ENCODE measurements around the gene DDIAS.
A peak's percentile ranks its signal among the peaks of the same experiment; 100 is the strongest.
"Not testable (repeated sequence)": the region's sequence is repeated elsewhere in the genome, so short reads cannot be mapped to it uniquely, and the experiment has no call there.

DDIAS gene

DNA sequence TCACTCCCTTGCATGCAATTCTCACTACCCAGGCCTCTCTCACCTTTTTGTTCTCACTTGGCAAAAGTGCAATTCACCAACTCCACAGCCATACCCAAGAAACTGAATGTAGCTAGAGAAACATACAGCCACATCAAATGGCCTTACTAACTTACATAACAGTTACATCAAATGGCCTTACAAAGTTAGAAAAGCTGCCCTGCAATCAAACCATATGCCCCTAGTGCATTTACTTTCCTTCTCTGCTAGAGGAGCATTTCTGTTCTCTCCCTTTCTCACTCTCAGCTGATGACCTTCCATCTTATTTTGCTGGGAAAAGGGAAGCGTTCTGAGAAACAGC is 11.6 kb upstream of the DDIAS start:
- no peak for DNase-seq (ENCODE audit: extremely low read depth in 1 of 2, low read depth in 1 of 2)

DNA sequence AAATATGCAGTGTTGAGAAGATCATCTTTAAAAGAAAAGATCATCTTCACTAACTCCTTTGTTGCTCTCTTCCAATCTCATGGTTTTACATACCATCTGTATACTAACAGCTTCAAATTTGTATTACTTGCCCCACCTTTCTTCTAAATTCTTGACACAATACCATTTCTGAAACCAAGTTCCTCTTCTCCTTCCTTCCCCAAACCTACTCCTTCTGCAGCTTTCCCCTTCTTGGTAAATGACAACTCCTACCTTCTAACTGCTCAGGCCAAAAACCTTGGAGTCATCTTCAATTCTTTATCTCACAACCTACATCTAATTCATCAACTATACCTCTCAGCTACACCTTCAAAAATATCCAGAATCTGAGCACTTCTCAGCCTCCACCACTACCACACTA is 10.6 kb upstream of the DDIAS start:
- no peak for DNase-seq (ENCODE audit: extremely low read depth in 1 of 2, low read depth in 1 of 2)

- no peak for DNase-seq (ENCODE audit: extremely low read depth in 1 of 2, low read depth in 1 of 2)
Measured at GRCh38 chr11:82892611-82893169, 8.8 kb upstream of the DDIAS start.

DNA sequence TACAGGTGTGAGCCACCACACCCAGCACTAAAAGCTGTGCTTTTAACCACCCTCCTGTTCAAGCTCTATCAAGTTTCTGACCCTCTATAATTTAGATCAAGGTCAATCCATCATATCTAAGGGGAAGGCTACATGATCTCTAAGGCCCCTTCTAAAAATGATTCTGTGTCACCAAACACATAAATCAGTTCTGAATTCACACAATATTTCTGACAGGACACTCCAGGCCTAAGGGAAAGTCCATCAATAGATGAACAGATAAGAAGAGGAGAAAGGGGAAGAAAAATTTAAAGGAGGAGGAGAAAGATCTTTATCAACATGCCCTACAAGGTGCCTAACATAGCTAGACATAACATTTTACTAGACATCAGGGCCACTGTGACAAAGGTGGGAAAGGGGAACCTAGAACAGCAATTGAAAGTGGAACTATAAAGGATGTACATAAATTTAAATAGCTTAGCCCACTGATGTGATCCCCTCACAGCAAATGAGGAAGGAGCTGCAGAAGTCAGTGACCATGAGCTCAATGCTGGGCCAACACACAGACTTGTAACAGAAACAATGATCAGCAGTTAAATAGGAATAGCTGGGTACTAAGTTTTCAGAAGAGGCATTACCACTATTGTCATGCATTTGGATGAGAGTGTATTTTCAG is 6.0 kb upstream of the DDIAS start:
- no peak for DNase-seq (ENCODE audit: extremely low read depth in 1 of 2, low read depth in 1 of 2)

- no peak for DNase-seq (ENCODE audit: extremely low read depth in 1 of 2, low read depth in 1 of 2)
Measured at GRCh38 chr11:82896183-82896582, 5.4 kb upstream of the DDIAS start.

- DNase-seq (ENCODE audit: extremely low read depth in 1 of 2, low read depth in 1 of 2), result no peak
Measured at GRCh38 chr11:82898241-82898640, 3.3 kb upstream of the DDIAS start.

DNA sequence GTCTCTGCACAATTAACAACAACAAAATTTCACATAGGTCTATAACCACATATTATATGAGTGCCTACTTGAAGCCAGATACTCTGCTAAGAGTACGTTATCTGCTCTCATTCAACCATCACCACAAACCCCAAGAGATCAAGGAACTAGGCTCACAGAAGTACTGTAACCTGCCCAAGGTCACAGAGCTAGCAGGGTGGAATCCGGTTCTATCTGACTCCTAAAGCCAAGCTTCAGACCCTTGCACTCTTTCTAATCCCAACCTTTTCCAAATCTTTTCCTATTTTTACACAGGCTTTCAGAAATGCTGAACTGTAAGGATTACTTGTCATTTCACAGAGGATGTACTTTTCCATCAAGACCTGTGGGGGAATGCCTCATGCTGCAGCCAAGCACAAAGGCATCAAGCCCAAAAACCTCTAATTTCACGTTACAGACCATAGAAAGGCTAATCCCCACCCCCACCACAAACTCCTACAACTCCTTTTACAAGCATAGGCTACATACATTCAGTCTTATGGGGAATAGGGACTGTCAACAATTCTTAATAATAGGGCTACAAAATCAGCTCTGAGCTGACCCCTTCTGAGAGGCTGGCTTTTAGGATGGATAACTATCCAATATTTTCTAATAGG is 2.2 kb upstream of the DDIAS start:
- no peak for DNase-seq (ENCODE audit: extremely low read depth in 1 of 2, low read depth in 1 of 2)

- no peak for DNase-seq (ENCODE audit: extremely low read depth in 1 of 2, low read depth in 1 of 2)
Measured at GRCh38 chr11:82899957-82900276, 1.6 kb upstream of the DDIAS start.

DNA sequence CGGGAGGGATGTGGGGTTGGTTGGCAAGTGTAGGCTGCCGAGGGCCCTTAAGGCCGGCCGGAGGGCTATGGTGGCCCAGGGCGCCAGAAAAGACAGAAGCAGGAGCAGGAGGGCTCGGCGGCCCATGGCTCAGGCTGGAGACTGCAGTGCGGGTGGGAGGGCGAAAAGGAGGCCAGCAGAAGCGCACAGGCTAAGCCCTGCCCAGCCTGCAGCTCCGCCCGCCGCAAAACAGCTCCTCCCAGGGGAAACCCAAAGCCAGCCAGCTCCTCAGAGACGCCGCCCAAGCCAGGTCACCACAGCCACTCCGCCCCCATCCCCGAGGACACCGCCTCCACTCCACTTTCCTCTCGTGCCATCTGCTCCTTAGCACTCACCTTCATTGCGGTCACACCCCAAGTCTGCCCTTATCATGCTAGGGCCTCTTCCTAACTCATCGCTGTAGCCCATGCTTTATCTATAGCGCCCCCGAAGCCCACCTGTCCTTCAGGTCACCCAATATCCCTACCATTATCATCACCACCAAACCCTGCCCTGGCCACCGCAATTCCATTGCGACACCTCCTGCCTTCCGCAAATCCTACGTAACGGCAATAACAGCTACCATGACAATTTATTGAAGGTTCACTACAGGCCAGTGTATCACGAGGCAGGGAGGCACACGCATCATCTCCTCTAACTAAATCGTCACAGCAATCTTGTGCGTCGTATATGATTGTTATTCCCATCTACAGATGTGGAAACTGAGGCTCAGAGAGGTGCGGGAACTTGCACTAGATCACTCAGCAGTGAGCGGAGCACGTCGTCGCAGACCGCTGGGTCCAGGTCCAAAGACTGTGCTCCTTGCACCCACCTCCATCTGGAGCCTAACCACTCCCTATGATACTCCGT is 1.0 kb upstream of the DDIAS start, which contains the start of gene PRCP:
TSS of gene PRCP (minus strand) at position 154 of the 888 bp plus-strand sequence. CDS start at position 126, 28 bp downstream.
- DNase-seq (ENCODE audit: extremely low read depth in 1 of 2, low read depth in 1 of 2), result peak; percentile 91 to 94

GRCh38 chr11:82901922-82902485 is 468 bp downstream of the DDIAS start:
- DNase-seq (ENCODE audit: extremely low read depth in 1 of 2, low read depth in 1 of 2), result no peak

GRCh38 chr11:82902880-82903279 is 1.3 kb downstream of the DDIAS start:
- DNase-seq (ENCODE audit: extremely low read depth in 1 of 2, low read depth in 1 of 2), result no peak

DNA sequence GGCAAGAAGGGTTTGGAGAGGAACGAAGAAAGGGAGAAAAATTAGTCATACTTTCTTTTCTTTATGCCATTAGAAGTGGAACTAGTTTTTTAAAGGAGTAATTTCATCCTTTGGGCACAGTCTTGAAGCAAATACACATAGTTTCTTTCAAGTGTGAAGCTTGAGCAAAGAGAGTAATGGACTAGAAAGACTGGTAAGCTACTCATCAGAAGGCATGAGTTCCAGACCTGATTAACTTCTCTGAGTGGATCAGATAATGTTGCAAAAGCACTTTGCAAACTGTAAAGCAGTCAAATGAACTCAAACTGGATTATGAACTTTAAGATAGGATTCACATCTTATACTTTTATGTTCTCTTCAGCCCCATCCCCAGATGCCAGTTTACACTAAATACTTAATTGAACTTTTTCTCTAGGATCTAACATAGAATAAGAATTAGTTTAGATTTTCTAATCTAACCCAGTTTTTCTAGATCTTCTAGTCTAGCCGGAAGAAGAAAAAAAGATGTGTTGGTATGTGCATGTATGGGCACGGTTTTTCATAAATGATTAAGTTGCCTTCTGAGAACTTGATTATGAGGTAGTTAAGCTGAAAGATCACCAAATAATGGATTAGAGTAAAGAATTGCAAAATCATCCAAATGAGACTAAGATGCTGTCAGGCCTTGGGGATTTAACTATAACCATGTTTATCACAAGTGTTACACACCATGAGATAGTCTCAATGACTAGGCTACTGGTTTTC is 2.5 kb downstream of the DDIAS start:
- no peak for DNase-seq (ENCODE audit: extremely low read depth in 1 of 2, low read depth in 1 of 2)

- no peak for DNase-seq (ENCODE audit: extremely low read depth in 1 of 2, low read depth in 1 of 2)
Measured at GRCh38 chr11:82906236-82906635, 4.7 kb downstream of the DDIAS start.

DNA sequence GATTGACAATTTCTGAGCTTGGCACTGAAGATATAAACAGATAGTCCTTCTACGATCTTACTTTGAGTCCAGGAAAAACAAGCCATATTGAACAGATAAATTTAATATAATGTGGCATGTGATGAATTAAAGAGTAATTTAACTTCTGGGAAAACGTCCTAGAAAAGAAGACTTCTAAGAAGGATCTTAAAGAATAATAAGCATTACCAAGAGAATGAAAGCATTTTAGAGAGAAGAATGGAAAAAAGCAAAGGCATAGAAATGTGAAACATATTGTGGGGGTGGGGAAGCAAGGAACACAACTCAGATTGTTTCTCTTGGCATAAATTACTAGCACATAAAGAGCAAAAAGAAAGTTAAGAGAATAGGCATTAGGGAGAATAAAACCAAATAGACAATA is 5.4 kb downstream of the DDIAS start:
- DNase-seq (ENCODE audit: extremely low read depth in 1 of 2, low read depth in 1 of 2), result no peak

- no peak for DNase-seq (ENCODE audit: extremely low read depth in 1 of 2, low read depth in 1 of 2)
Measured at GRCh38 chr11:82907371-82907770, 5.8 kb downstream of the DDIAS start.

DNA sequence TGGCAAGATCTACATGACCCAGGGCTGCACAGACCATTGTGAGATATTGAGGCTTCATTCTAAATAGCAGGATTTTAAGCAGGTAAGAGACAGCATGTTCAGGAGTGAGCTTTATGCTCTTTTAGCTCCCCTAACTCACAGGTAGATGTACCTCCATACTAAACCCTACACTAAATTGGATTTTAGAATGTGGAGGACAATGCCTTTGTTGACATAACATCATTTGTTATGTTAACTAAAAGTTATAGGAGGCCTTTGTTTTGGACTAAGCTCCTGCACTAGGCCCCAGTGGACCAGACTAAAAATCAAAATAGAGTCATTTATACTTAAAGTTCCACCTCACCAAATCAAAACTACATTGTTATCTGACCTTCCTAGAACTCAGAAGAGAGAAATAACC is 6.8 kb downstream of the DDIAS start:
- DNase-seq (ENCODE audit: extremely low read depth in 1 of 2, low read depth in 1 of 2), result no peak

DNA sequence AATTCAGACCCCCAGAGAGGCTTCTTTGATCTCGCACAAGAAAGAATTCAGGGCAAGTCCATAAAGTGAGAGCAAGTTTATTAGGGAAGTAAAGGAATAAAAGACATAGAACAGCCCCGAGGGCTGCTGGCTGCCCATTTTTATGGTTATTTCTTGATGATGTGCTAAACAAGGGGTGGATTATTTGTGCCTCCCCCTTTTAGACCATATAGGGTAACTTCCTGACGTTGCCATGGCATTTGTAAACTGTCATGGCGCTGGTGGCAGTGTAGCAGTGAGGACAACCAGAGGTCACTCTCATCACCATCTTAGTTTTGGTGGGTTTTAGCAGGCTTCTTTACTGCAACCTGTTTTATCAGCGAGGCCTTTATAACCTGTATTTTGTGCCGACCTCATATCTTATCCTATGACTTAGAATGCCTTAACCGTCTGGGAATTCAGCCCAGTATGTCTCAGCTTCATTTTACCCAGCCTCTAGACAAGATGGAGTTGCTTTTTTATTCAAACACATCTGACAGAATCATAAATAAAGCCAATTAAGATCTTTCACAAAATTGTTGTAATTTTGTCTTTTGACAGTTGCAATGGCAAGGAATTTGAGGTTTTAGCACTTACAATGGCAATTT is 7.6 kb downstream of the DDIAS start:
- DNase-seq (ENCODE audit: extremely low read depth in 1 of 2, low read depth in 1 of 2), result no peak

- DNase-seq (ENCODE audit: extremely low read depth in 1 of 2, low read depth in 1 of 2), result not testable (repeated sequence)
Measured at GRCh38 chr11:82919786-82920185, 18.2 kb downstream of the DDIAS start.

DNA sequence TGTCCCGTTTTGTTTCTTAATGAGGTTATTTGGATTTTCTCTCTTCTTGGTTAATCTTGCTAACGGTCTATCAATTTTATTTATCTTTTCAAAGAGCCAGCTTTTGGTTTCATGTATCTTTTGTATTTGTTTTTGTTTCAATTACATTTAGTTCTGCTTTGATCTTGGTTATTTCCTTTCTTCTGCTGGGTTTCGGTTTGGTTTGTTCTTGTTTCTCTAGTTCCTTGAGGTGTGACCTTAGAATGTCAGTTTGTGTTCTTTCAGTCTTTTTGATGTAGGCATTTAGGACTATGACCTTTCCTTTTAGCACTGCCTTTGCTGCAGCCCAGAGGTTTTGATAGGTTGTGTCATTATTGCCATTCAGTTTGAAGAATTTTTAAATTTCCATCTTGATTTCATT is 18.7 kb downstream of the DDIAS start:
- DNase-seq (ENCODE audit: extremely low read depth in 1 of 2, low read depth in 1 of 2), result not testable (repeated sequence)
